ENCODE data around the gene ZFP36L2.

ZFP36L2 gene

DNA sequence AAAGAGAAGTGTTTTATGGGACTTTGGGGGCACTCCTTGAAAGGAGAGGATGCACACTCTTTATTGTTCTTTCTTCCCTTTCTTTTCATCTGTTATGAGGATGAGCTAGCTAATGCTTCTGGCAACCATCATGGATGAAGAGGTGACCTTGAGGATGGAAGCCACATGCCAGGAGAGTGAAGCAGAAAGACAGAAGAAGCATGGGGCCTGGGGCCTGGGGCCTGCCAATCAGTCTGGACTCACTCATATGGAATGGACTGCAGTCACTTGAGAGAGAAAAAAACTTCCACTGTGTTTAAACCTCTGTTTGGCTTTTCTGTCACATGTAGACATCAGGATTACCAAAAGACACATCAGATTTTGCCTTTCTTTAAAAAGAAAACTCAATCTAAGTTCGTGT lies 35.8 kb upstream of the ZFP36L2 start:
- DNase-seq (ENCODE audit: extremely low read depth, low read depth): no peak
- no peak for TF ChIP-seq CTCF (IDR thresholded peaks at IDR 0.05; ENCODE audit: low read depth, low read length)

DNA sequence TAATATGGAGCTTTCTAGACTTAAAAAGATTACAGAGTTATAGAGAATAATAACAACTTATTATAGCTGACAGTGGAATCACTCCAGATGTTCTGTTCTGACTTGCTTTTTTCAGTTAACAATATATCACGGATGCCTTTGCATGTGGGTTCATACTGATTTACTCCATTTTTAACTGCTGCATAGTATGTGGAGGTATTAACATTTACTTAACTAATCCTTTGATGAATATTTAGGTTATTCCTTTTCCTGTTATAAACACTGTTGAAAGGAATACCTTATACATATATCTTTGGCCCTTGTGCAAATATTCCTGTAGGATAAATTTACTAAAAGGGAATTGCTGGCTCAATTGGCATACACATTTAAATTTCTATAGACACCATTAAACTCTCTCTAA lies 33.1 kb upstream of the ZFP36L2 start:
- TF ChIP-seq CTCF (IDR thresholded peaks at IDR 0.05; ENCODE audit: low read depth, low read length): no peak
- DNase-seq (ENCODE audit: extremely low read depth, low read depth): no peak

- TF ChIP-seq CTCF (IDR thresholded peaks at IDR 0.05; ENCODE audit: low read depth, low read length): no peak
- DNase-seq (ENCODE audit: extremely low read depth, low read depth): no peak
These were observed 32.2 kb upstream of the ZFP36L2 start for GRCh38 chr2:43258547-43259156.

DNA sequence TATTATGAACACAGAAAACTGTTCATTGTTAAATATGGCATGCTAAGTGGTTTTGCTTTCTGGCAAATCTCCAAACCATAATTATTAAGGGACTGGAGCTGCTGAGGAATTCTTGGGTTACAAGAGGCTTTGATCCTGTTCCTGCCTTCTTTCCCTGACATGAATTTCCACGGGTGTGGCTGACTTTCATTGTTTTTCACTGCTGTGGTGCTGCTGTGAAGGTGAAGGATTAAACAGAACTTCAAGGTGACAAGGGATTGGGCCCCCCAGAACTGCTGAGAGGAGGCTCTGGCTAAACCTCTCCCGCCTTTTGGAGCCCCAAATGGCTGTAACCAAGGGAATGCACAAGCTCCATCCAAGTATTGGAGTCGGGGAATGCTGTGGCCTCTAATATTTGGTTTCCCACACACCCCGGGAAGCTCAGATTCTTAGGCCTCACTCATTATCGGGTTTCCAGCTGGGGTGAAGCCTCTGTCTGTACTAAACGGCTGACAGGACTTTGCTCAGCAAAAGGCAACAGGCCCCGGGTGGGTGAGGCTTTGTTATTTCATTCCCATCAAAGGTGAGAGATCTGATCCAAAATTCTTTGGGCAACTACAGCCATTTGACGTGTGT lies 29.0 kb upstream of the ZFP36L2 start:
- TF ChIP-seq CTCF (IDR thresholded peaks at IDR 0.05; ENCODE audit: low read depth, low read length): no peak
- no peak for DNase-seq (ENCODE audit: extremely low read depth, low read depth)

DNA sequence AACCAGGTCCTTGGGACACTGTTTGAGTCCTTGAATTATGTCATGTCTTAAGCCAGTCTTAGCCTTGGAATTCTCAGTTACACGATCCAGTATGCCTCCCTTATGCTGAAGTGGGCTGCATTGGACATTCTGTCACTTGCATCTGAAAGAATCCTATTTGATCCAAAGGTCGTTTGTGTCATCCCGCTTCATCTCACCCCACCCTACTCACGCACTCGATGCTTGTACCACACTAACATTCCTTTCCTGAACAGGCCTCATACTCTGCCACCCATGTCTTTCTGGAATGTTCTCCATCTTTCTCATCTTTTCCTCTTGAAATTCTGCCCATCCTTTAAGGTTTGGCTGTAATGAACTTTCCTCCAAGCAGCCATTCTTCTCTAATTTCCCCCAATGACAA lies 27.9 kb upstream of the ZFP36L2 start:
- no peak for TF ChIP-seq CTCF (IDR thresholded peaks at IDR 0.05; ENCODE audit: low read depth, low read length)
- no peak for DNase-seq (ENCODE audit: extremely low read depth, low read depth)

DNA sequence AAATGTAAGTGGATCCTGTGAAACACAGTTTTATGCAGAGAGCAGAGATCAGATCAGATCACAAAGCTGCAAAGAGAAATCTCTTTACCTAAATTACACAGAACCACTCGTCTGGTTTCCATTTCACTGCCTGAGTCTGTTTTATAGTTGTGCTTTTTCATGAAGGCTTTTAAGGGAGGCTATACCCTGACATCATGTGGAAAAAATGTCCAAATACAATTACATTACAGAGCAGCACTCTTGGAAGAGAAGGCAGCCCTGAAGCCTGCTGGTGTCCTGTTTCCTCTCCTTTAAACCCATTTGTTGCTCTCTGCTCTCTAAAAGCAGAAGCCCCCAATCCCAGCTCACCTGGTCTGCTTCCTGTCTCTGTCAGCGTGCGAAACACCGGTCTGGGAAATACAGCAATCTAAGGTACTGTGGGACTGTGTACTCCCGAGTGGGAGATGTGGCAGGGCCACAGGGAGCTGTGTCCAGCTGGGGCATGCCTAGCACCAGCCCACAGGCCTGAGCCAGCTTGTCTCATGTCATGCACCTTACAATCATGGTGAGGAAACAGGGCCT lies 24.8 kb upstream of the ZFP36L2 start:
- no peak; the same call in 1 of the 2 replicates for TF ChIP-seq CTCF (IDR thresholded peaks at IDR 0.05; ENCODE audit: low read depth, low read length)
- peak; percentile 51 for DNase-seq (ENCODE audit: extremely low read depth, low read depth)

DNA sequence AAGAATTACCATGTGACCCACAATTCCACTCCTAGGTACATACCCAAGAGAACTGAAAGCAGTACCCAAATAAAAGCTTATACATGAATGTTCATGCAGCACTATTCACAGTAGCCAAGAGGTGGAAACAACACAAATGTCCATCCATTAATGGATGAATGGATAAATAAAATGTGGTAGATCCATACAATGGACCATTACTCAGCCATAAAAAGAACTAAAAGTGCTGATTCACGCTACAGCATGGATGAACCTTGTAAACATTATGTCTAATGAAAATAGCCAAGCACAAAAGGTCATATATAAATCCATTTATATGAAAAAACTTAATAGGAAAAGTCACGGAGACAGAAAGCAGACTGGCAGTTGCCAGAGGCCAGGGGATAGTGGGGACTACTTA lies 23.6 kb upstream of the ZFP36L2 start:
- no peak for DNase-seq (ENCODE audit: extremely low read depth, low read depth)
- TF ChIP-seq CTCF (IDR thresholded peaks at IDR 0.05; ENCODE audit: low read depth, low read length): no peak

All from AG09319 (cell line).